OCI-LY3 (cell line): ENCODE measurements around the gene STRA6.

Experiments used
- H2AFZ ChIP-seq: fragments of 200-600, 300-600 bp; shearing (Covaris generic); 2 replicates; pipeline ENCODE4 v1.6.0; 2014; ENCODE audit warnings: antibody characterized with exemption, low read depth, low read length
- H3K27ac ChIP-seq: fragments of 200-600, 300-600 bp; sonication (generic); 2 replicates; pipeline ENCODE4 v1.5.1; 2014; ENCODE audit warnings: mild to moderate bottlenecking, low read length, moderate library complexity, mixed read lengths
- H3K27me3 ChIP-seq: fragments of 200-600, 300-600 bp; sonication (generic); 2 replicates; pipeline ENCODE4 v1.6.1; 2014; ENCODE audit warnings: low read depth, low read length, mixed read lengths
- H3K36me3 ChIP-seq: fragments of 200-600, 300-600 bp; sonication (generic); replicated peaks from 2 replicates; pipeline ENCODE3; 2014; ENCODE audit warnings: low read depth, low read length, mixed read lengths
- H3K4me1 ChIP-seq: fragments of 300-600, 200-600 bp; sonication (generic); 2 replicates; pipeline ENCODE4 v1.6.1; 2014; ENCODE audit warnings: low read length, mixed read lengths
- H3K4me2 ChIP-seq: fragments of 200-600, 300-600 bp; sonication (generic); 2 replicates; pipeline ENCODE4 v1.6.1; 2014; ENCODE audit warnings: low read length, mixed read lengths
- H3K4me3 ChIP-seq: fragments of 300-600, 200-600 bp; sonication (generic); 2 replicates; pipeline ENCODE4 v1.5.1; 2014; ENCODE audit warnings: antibody characterized with exemption, mild to moderate bottlenecking, low read length, moderate library complexity
- H3K79me2 ChIP-seq: fragments of 300-600, 200-600 bp; shearing (Covaris generic); 2 replicates; pipeline ENCODE4 v1.6.1; 2014; ENCODE audit warnings: mild to moderate bottlenecking, low read length, mixed read lengths
- H3K9ac ChIP-seq: fragments of 300-600, 200-600 bp; shearing (Covaris generic); 2 replicates; pipeline ENCODE4 v1.6.0; 2014; ENCODE audit warnings: mild to moderate bottlenecking, low read length, moderate library complexity
- H3K9me3 ChIP-seq: fragments of 200-600, 300-600 bp; shearing (Covaris generic); 2 replicates; pipeline ENCODE4 v1.6.1; 2014; ENCODE audit warnings: low read length, mixed read lengths; ENCODE audit not compliant: insufficient read depth
- H4K20me1 ChIP-seq: fragments of 200-600, 300-600 bp; sonication (generic); 2 replicates; pipeline ENCODE4 v1.6.1; 2016; ENCODE audit warnings: low read length, mixed read lengths; ENCODE audit not compliant: insufficient read depth
- CTCF ChIP-seq: fragments of 200-600, 300-600 bp; sonication (generic); IDR thresholded peaks from 2 replicates; pipeline ENCODE4 v1.5.1; 2014; ENCODE audit warnings: antibody characterized with exemption, low read length, low read depth
- EZH2phosphoT487 ChIP-seq: fragments of 200-600 bp; shearing (Covaris generic); IDR thresholded peaks from 2 replicates; pipeline ENCODE4 v1.6.1; 2018; ENCODE audit warnings: antibody characterized with exemption, mixed run types, low read depth

STRA6 gene

GRCh38 chr15:74212494-74212893 lies 9.9 kb upstream of the STRA6 start:
- Histone ChIP-seq H2AFZ (no peak overlapping the region), H3K9me3 (no peaks in the 10 kb centered on the region), H3K27me3 (peaks cover 15% of the 10 kb centered on the region), H3K9ac (no peak overlapping the region), H3K36me3 (no peaks in the 10 kb centered on the region), H3K79me2 (no peaks in the 10 kb centered on the region), H3K4me2 (no peak overlapping the region), H3K27ac (no peak overlapping the region), H3K4me1 (peaks cover 4% of the 10 kb centered on the region; the same call in 1 of the 2 replicates), H4K20me1 (no peaks in the 10 kb centered on the region), H3K4me3 (no peak overlapping the region)
- TF ChIP-seq CTCF: no peak
- TF ChIP-seq EZH2phosphoT487: no peak

- H3K9ac ChIP-seq: no peak overlapping the region
- no peak for TF ChIP-seq EZH2phosphoT487
- TF ChIP-seq CTCF: no peak
- no peak overlapping the region for H2AFZ ChIP-seq
Measured at GRCh38 chr15:74211656-74212055, 9.1 kb upstream of the STRA6 start.

DNA sequence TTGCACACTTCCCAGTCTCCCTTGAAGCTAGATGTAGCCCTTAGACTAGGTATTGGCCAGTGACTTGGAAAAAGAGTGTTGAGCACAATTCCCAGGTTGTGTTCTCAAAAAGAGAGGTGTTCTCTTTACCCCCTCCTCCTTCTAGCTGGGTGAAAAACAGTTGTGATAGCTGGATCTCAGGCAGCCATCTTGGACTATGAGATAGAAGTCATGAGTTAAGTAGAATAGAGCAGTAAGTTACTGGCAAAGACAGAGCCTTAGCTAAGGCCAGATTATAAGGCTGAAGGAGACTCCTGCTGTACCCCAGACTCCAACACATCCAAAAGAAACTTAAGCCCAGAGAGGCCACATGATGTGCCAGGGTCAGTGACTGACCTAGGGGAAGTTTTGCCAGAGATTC lies 8.1 kb upstream of the STRA6 start:
- Histone ChIP-seq H3K79me2 (no peaks in the 10 kb centered on the region), H3K4me2 (no peak overlapping the region)

More at GRCh38 chr15:74211656-74212055, 9.1 kb upstream of the STRA6 start:
- Histone ChIP-seq H3K9me3 (no peaks in the 10 kb centered on the region), H3K4me3 (no peak overlapping the region), H3K4me2 (no peak overlapping the region), H3K36me3 (no peaks in the 10 kb centered on the region), H4K20me1 (no peaks in the 10 kb centered on the region), H3K79me2 (no peaks in the 10 kb centered on the region), H3K27ac (no peak overlapping the region), H3K4me1 (peaks cover 4% of the 10 kb centered on the region; the same call in 1 of the 2 replicates), H3K27me3 (peaks cover 17% of the 10 kb centered on the region)

More for the DNA sequence above, 8.1 kb upstream of the STRA6 start:
- H3K27me3 ChIP-seq: peaks cover 11% of the 10 kb centered on the region
- TF ChIP-seq CTCF (no peak), EZH2phosphoT487 (no peak)
- H3K9me3 ChIP-seq: no peaks in the 10 kb centered on the region
- no peak overlapping the region for H3K9ac ChIP-seq
- no peaks in the 10 kb centered on the region for H3K36me3 ChIP-seq
- no peak overlapping the region for H2AFZ ChIP-seq
- no peak overlapping the region for H3K4me3 ChIP-seq
- H4K20me1 ChIP-seq: no peaks in the 10 kb centered on the region
- no peak overlapping the region for H3K27ac ChIP-seq
- peaks cover 4% of the 10 kb centered on the region; the same call in 1 of the 2 replicates for H3K4me1 ChIP-seq
